ENCODE results near the gene TMEM18. TPM values are rescaled to one million over a fixed set of nuclear protein-coding genes. Genes with fewer than 3 reads are reported as not detected.

Gene TMEM18
- total RNA-seq, 1 donor from 2014 or later: 50.0 TPM

- H3K4me2 ChIP-seq: no peak overlapping the region
- H3F3A ChIP-seq (ENCODE audit: low read depth): no peaks in the 10 kb centered on the region
- H3K36me3 Mint-ChIP-seq: peaks cover 3% of the 10 kb centered on the region
- no peaks in the 10 kb centered on the region for H3K79me2 ChIP-seq (ENCODE audit: low read depth)
- no peak overlapping the region for H3K9ac ChIP-seq
- peaks cover 7% of the 10 kb centered on the region for H3K27me3 Mint-ChIP-seq (ENCODE audit: insufficient read depth, low read depth)
- H3K36me3 ChIP-seq: no peaks in the 10 kb centered on the region
- DNase-seq (ENCODE audit: low spot score): no peak
- H4K20me1 ChIP-seq (ENCODE audit: low read depth): no peaks in the 10 kb centered on the region
- H3K4me1 ChIP-seq: no peaks in the 10 kb centered on the region
- H3K9me3 Mint-ChIP-seq: peaks cover 17% of the 10 kb centered on the region
- H2AFZ ChIP-seq (replicated peaks): no peak overlapping the region
- H3K27me3 ChIP-seq: peaks cover 4% of the 10 kb centered on the region
- no peak overlapping the region for H3K4me3 Mint-ChIP-seq
- H3K4me1 Mint-ChIP-seq: peaks cover 18% of the 10 kb centered on the region
- no peak overlapping the region for H3K4me3 ChIP-seq
- no peak overlapping the region for H3K27ac Mint-ChIP-seq
- TF ChIP-seq CTCF (IDR thresholded peaks at IDR 0.05): no peak
- TF ChIP-seq EZH2 (IDR thresholded peaks at IDR 0.05): no peak
- TF ChIP-seq EZH2phosphoT487 (IDR thresholded peaks at IDR 0.05): no peak
- H3K27ac ChIP-seq: no peak overlapping the region
- no peaks in the 10 kb centered on the region for H3K9me3 ChIP-seq (ENCODE audit: low read depth)
Measured at GRCh38 chr2:637804-638203, 39.4 kb downstream of the TMEM18 start.

GRCh38 chr2:637406-637776 is 39.8 kb downstream of the TMEM18 start:
- Mint-ChIP-seq H3K4me3 (peak overlapping the region; percentile 33), H3K27me3 (ENCODE audit: insufficient read depth, low read depth) (peaks cover 7% of the 10 kb centered on the region), H3K4me1 (peaks cover 18% of the 10 kb centered on the region), H3K36me3 (peaks cover 3% of the 10 kb centered on the region), H3K9me3 (peaks cover 17% of the 10 kb centered on the region), H3K27ac (no peak overlapping the region)
- DNase-seq (ENCODE audit: low spot score): no peak
- Histone ChIP-seq H3K27me3 (peaks cover 4% of the 10 kb centered on the region), H4K20me1 (ENCODE audit: low read depth) (no peaks in the 10 kb centered on the region), H3K9me3 (ENCODE audit: low read depth) (no peaks in the 10 kb centered on the region), H3K79me2 (ENCODE audit: low read depth) (no peaks in the 10 kb centered on the region), H3K27ac (no peak overlapping the region), H2AFZ (replicated peaks) (no peak overlapping the region), H3K4me3 (no peak overlapping the region), H3F3A (ENCODE audit: low read depth) (no peaks in the 10 kb centered on the region), H3K9ac (no peak overlapping the region), H3K4me1 (no peaks in the 10 kb centered on the region), H3K4me2 (no peak overlapping the region), H3K36me3 (no peaks in the 10 kb centered on the region)
- TF ChIP-seq CTCF (IDR thresholded peaks at IDR 0.05) (no peak), EZH2phosphoT487 (IDR thresholded peaks at IDR 0.05) (no peak), EZH2 (IDR thresholded peaks at IDR 0.05) (no peak)

GRCh38 chr2:636641-637405 is 40.4 kb downstream of the TMEM18 start:
- TF ChIP-seq CTCF (IDR thresholded peaks at IDR 0.05) (peak; percentile 87), EZH2phosphoT487 (IDR thresholded peaks at IDR 0.05) (no peak)
- H3K9me3 ChIP-seq (ENCODE audit: low read depth): no peaks in the 10 kb centered on the region
- Mint-ChIP-seq H3K4me3 (peak overlapping the region; percentile 33), H3K9me3 (peaks cover 17% of the 10 kb centered on the region), H3K36me3 (peaks cover 3% of the 10 kb centered on the region), H3K27ac (no peak overlapping the region), H3K4me1 (peaks cover 18% of the 10 kb centered on the region), H3K27me3 (ENCODE audit: insufficient read depth, low read depth) (peaks cover 7% of the 10 kb centered on the region)
- H4K20me1 ChIP-seq (ENCODE audit: low read depth): no peaks in the 10 kb centered on the region
- H3K9ac ChIP-seq: no peak overlapping the region
- H3K4me3 ChIP-seq: no peak overlapping the region
- no peaks in the 10 kb centered on the region for H3K4me1 ChIP-seq
- H3K27me3 ChIP-seq: peaks cover 4% of the 10 kb centered on the region
- H3K36me3 ChIP-seq: no peaks in the 10 kb centered on the region
- no peaks in the 10 kb centered on the region for H3F3A ChIP-seq (ENCODE audit: low read depth)
- no peak overlapping the region for H3K27ac ChIP-seq
- H3K4me2 ChIP-seq: no peak overlapping the region
- peak; percentile 82 for DNase-seq (ENCODE audit: low spot score)
- no peaks in the 10 kb centered on the region for H3K79me2 ChIP-seq (ENCODE audit: low read depth)
- H2AFZ ChIP-seq (replicated peaks): no peak overlapping the region

All from neural progenitor cell (in vitro differentiated cells).